H9 (cell line): ENCODE results near the gene CWC22. TPM values are rescaled to one million over a fixed set of nuclear protein-coding genes. Genes with fewer than 3 reads are reported as not detected.
A peak's percentile ranks its signal among the peaks of the same experiment; 100 is the strongest.

Experiments used
- DNase-seq: peaks from one replicate; pipeline ENCODE4 v3.0.0-alpha.2; 2017
- H2AFZ ChIP-seq: one replicate; pipeline ENCODE4 v1.6.1; 2013; ENCODE audit warnings: mild to moderate bottlenecking, low read length, control low read depth, moderate library complexity
- H2AK5ac ChIP-seq: 2 replicates; pipeline ENCODE4 v1.6.1; 2013; ENCODE audit warnings: low read length, control low read depth, mixed read lengths; ENCODE audit not compliant: insufficient read length
- H2BK120ac ChIP-seq: one replicate; pipeline ENCODE4 v1.6.1; 2013; ENCODE audit warnings: low read depth, mild to moderate bottlenecking, low read length, control low read depth, inconsistent platforms; ENCODE audit not compliant: poor library complexity, severe bottlenecking
- H2BK12ac ChIP-seq: 2 replicates; pipeline ENCODE4 v1.6.1; 2013; ENCODE audit warnings: low read length, control low read depth, mixed read lengths, low read depth; ENCODE audit not compliant: insufficient read length
- H2BK15ac ChIP-seq: 2 replicates; pipeline ENCODE4 v1.6.1; 2013; ENCODE audit warnings: low read depth, low read length, control low read depth
- H2BK20ac ChIP-seq: one replicate; pipeline ENCODE4 v1.6.1; 2013; ENCODE audit warnings: low read depth, mild to moderate bottlenecking, low read length, control low read depth, inconsistent platforms; ENCODE audit not compliant: poor library complexity, severe bottlenecking
- H2BK5ac ChIP-seq: 2 replicates; pipeline ENCODE4 v1.6.1; 2013; ENCODE audit warnings: low read length, control low read depth, mixed read lengths; ENCODE audit not compliant: insufficient read length
- H3K14ac ChIP-seq: 2 replicates; pipeline ENCODE4 v1.6.1; 2013; ENCODE audit warnings: low read length, control low read depth; ENCODE audit not compliant: insufficient read depth
- H3K18ac ChIP-seq: 2 replicates; pipeline ENCODE4 v1.6.1; 2013; ENCODE audit warnings: low read depth, mild to moderate bottlenecking, mixed read lengths, low read length, control low read depth; ENCODE audit not compliant: insufficient read length
- H3K23ac ChIP-seq: 2 replicates; pipeline ENCODE4 v1.6.1; 2013; ENCODE audit warnings: low read length, control low read depth, mixed read lengths, low read depth; ENCODE audit not compliant: insufficient read length
- H3K23me2 ChIP-seq: 2 replicates; pipeline ENCODE4 v1.6.1; 2013; ENCODE audit warnings: low read depth, mild to moderate bottlenecking, mixed read lengths, low read length, control low read depth; ENCODE audit not compliant: insufficient read length, poor library complexity, severe bottlenecking
- H3K27ac ChIP-seq: 2 replicates; pipeline ENCODE4 v1.5.1; 2013; ENCODE audit warnings: low read length, control low read depth, mixed read lengths, low read depth; ENCODE audit not compliant: insufficient read length
- H3K27me3 ChIP-seq: 2 replicates; pipeline ENCODE4 v1.6.1; 2013; ENCODE audit warnings: low read length, control low read depth, inconsistent platforms; ENCODE audit not compliant: insufficient read depth
- H3K4ac ChIP-seq: 2 replicates; pipeline ENCODE4 v1.6.1; 2013; ENCODE audit warnings: low read depth, mild to moderate bottlenecking, control low read depth, inconsistent platforms, low read length, moderate library complexity
- H3K4me1 ChIP-seq: 2 replicates; pipeline ENCODE4 v1.6.1; 2013; ENCODE audit warnings: low read length, control low read depth, inconsistent platforms; ENCODE audit not compliant: insufficient read depth
- H3K4me2 ChIP-seq: 2 replicates; pipeline ENCODE4 v1.6.1; 2013; ENCODE audit warnings: low read length, control low read depth, mixed read lengths; ENCODE audit not compliant: insufficient read length, insufficient read depth
- H3K56ac ChIP-seq: 2 replicates; pipeline ENCODE4 v1.6.1; 2013; ENCODE audit warnings: low read depth, mild to moderate bottlenecking, mixed read lengths, low read length, control low read depth; ENCODE audit not compliant: insufficient read length
- H3K79me1 ChIP-seq: 2 replicates; pipeline ENCODE4 v1.6.1; 2013; ENCODE audit warnings: low read depth, mild to moderate bottlenecking, moderate library complexity, low read length, control low read depth, inconsistent platforms; ENCODE audit not compliant: insufficient read depth, poor library complexity, severe bottlenecking
- H3K79me2 ChIP-seq: 2 replicates; pipeline ENCODE4 v1.6.1; 2013; ENCODE audit warnings: low read length, control low read depth, inconsistent platforms; ENCODE audit not compliant: insufficient read depth
- H3K9ac ChIP-seq: 2 replicates; pipeline ENCODE4 v1.6.1; 2013; ENCODE audit warnings: low read length, control low read depth, mixed read lengths; ENCODE audit not compliant: insufficient read length; ENCODE audit errors: extremely low read depth
- H3K9me3 ChIP-seq: one replicate; pipeline ENCODE4 v1.6.1; 2013; ENCODE audit warnings: low read depth, low read length, inconsistent platforms; ENCODE audit not compliant: control insufficient read depth
- H3T11ph ChIP-seq: one replicate; pipeline ENCODE4 v1.6.1; 2013; ENCODE audit warnings: mild to moderate bottlenecking, low read length, control low read depth, inconsistent platforms
- H4K20me1 ChIP-seq: one replicate; pipeline ENCODE4 v1.6.1; 2013; ENCODE audit not compliant: control insufficient read depth, insufficient read length, insufficient read depth
- H4K5ac ChIP-seq: 2 replicates; pipeline ENCODE4 v1.6.1; 2013; ENCODE audit warnings: low read depth, mild to moderate bottlenecking, mixed read lengths, low read length, control low read depth; ENCODE audit not compliant: insufficient read length
- H4K8ac ChIP-seq: replicated peaks from 2 replicates; pipeline ENCODE4 v1.6.1; 2013; ENCODE audit warnings: low read length, control low read depth, mixed read lengths, low read depth; ENCODE audit not compliant: insufficient read length
- H4K91ac ChIP-seq: 2 replicates; pipeline ENCODE4 v1.6.1; 2013; ENCODE audit warnings: low read depth, mild to moderate bottlenecking, moderate library complexity, mixed read lengths, low read length, control low read depth; ENCODE audit not compliant: insufficient read length
- H3K27ac Mint-ChIP-seq, 3 experiments: 2 replicates in 2 of 3; 3 replicates in 1 of 3; pipeline ENCODE4 v1.8.0; 2020 to 2021; ENCODE audit warnings: mixed read lengths in 3 of 3, mild to moderate bottlenecking in 1 of 3, moderate library complexity in 1 of 3
- H3K27me3 Mint-ChIP-seq: 2 replicates; pipeline ENCODE4 v1.8.0; 2021; ENCODE audit warnings: low read depth, mild to moderate bottlenecking, moderate library complexity, mixed read lengths
- H3K36me3 Mint-ChIP-seq, 3 experiments: 2 replicates in 2 of 3; 3 replicates in 1 of 3; pipeline ENCODE4 v1.8.0; 2020 to 2021; ENCODE audit warnings: low read depth in 3 of 3, mixed read lengths in 3 of 3; ENCODE audit not compliant: insufficient read depth in 1 of 3
- H3K4me1 Mint-ChIP-seq, 2 experiments: 2 replicates each; pipeline ENCODE4 v1.8.0; 2020; ENCODE audit warnings: mixed read lengths in 2 of 2
- H3K4me3 Mint-ChIP-seq, 2 experiments: 2 replicates in 1 of 2; 3 replicates in 1 of 2; pipeline ENCODE4 v1.8.0; 2020 to 2021; ENCODE audit warnings: mild to moderate bottlenecking in 2 of 2, mixed read lengths in 2 of 2, moderate library complexity in 1 of 2
- H3K9me3 Mint-ChIP-seq, 2 experiments: 2 replicates in 1 of 2; 3 replicates in 1 of 2; pipeline ENCODE4 v1.8.0; 2020; ENCODE audit warnings: mild to moderate bottlenecking in 2 of 2, mixed read lengths in 2 of 2, moderate library complexity in 1 of 2
- CTCF ChIP-seq: fragments of 200-600 bp; sonication (generic); conservative IDR thresholded peaks from 3 replicates; pipeline ENCODE4 v1.8.0; 2021; ENCODE audit warnings: antibody characterized with exemption, mild to moderate bottlenecking
- WGBS: extraction: QIAGEN DNeasy Blood & Tissue Kit; methylation state at CpG from one replicate; pipeline ENCODE4 v1.1.7; 2013; ENCODE audit warnings: missing lambda C conversion rate, low lambda C conversion rate, mixed read lengths; ENCODE audit not compliant: insufficient read length; ENCODE audit errors: extremely low coverage; 5-methylcytosine and 5-hydroxymethylcytosine counted together
- total RNA-seq: library from RNA; stranded (reverse); gene quantifications from 2 replicates; pipeline ENCODE4 v1.2.1, GENCODE V29; 2021

Gene CWC22
- total RNA-seq, 1 experiment from 2014 or later = 43.4 TPM

DNA sequence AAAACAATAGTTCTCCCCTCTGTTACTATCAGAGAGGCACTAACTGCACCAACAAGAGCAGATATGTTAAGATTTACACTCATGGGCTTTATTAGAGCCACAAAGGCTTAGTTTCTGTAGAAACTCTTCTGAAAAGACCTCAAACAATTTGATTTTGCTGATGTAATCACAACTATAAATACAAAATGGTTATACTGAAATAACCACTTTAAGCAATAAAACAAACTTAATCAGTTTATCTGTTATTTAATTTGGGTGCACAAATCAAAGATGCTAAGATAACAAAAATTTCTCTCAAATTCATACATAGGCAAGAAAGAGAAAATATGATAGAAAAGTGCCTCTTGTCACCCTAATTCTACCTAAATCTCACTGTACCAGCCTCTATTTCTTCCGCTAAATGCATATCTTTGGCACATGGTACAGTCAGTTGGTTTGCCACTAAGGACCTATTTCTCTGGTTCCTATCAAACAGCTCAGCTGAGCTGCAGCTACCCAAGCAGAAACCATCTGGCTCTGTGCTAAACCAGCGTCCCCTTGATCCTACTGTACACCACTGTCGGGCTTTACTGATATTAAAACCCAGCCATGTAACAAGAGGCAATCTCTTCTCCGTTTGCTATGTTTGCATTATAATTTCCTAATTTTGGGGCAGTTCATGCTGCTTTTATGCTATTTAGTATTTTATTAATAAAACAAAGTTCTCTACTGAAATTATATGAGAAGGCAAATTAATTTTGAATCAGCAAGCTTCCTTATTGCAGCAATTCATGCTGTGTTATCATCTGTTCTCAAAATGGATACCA is 60.1 kb downstream of the CWC22 start:
- H3K36me3 Mint-ChIP-seq = peaks cover 13 to 51% (median 50%) of the 10 kb centered on the region in 3 experiments; a peak in 6 of 7 replicates
- no peaks in the 10 kb centered on the region for H3K9me3 Mint-ChIP-seq
- no peak overlapping the region for H3K56ac ChIP-seq
- H3K9me3 ChIP-seq = no peaks in the 10 kb centered on the region
- no peak overlapping the region for H2BK15ac ChIP-seq
- no peak overlapping the region for H2AFZ ChIP-seq
- H3K27me3 ChIP-seq = no peaks in the 10 kb centered on the region
- H3T11ph ChIP-seq = no peak overlapping the region
- H2BK20ac ChIP-seq = no peak overlapping the region
- no peak for TF ChIP-seq CTCF
- H3K18ac ChIP-seq = no peak overlapping the region
- DNase-seq = no peak
- H3K4me1 Mint-ChIP-seq = no peaks in the 10 kb centered on the region; a peak in 1 of 4 replicates
- no peak overlapping the region for H3K4me3 Mint-ChIP-seq
- no CpG with 5 or more reads among the region's 4 CpGs for WGBS
- H3K27ac Mint-ChIP-seq = peak overlapping the region in 1 of 3 experiments; percentile 63; a peak in 1 of 7 replicates
- H3K23me2 ChIP-seq = no peaks in the 10 kb centered on the region
- H3K27me3 Mint-ChIP-seq = no peaks in the 10 kb centered on the region
- H3K9ac ChIP-seq = no peak overlapping the region
- no peak overlapping the region for H4K8ac ChIP-seq
- no peak overlapping the region for H4K5ac ChIP-seq
- H2BK12ac ChIP-seq = no peak overlapping the region
- H4K91ac ChIP-seq = no peak overlapping the region
- H3K14ac ChIP-seq = no peak overlapping the region
- no peaks in the 10 kb centered on the region for H4K20me1 ChIP-seq
- H3K79me2 ChIP-seq = no peaks in the 10 kb centered on the region
- H2BK5ac ChIP-seq = no peak overlapping the region
- H3K4me1 ChIP-seq = no peaks in the 10 kb centered on the region
- H3K27ac ChIP-seq = no peak overlapping the region
- no peak overlapping the region for H3K23ac ChIP-seq
- H3K4ac ChIP-seq = no peak overlapping the region
- H3K4me2 ChIP-seq = no peak overlapping the region
- H3K79me1 ChIP-seq = no peaks in the 10 kb centered on the region
- H2BK120ac ChIP-seq = no peak overlapping the region
- no peak overlapping the region for H2AK5ac ChIP-seq
